Measurements from ENCODE around the gene HM13.

The HM13 gene

GRCh38 chr20:31484001-31484400, 30.2 kb upstream of the HM13 start:
- TF ChIP-seq EZH2phosphoT487 (IDR thresholded peaks at IDR 0.05; ENCODE audit: borderline replicate concordance) (no peak), CTCF (conservative IDR thresholded peaks at IDR 0.05; ENCODE audit: low read length) (no peak)
- Histone ChIP-seq H3K9me2 (replicated peaks; ENCODE audit: low read depth, low read length) (no peaks in the 10 kb centered on the region), H3K4me3 (ENCODE audit: low read length, poor library complexity, severe bottlenecking) (no peak overlapping the region), H3F3A (ENCODE audit: low read depth) (no peaks in the 10 kb centered on the region), H4K20me1 (ENCODE audit: insufficient read depth, low read length, poor library complexity, severe bottlenecking) (no peaks in the 10 kb centered on the region), H3K9me3 (ENCODE audit: insufficient read depth, low read depth, low read length) (no peaks in the 10 kb centered on the region), H3K9ac (ENCODE audit: low read depth, low read length, poor library complexity, severe bottlenecking) (no peak overlapping the region), H3K4me2 (ENCODE audit: low read depth, low read length, poor library complexity, severe bottlenecking) (no peak overlapping the region), H2AFZ (ENCODE audit: low read length) (no peak overlapping the region), H3K79me2 (ENCODE audit: insufficient read depth, low read length) (no peaks in the 10 kb centered on the region), H3K27me3 (ENCODE audit: insufficient read depth, low read length, poor library complexity, severe bottlenecking) (no peaks in the 10 kb centered on the region), H3K36me3 (ENCODE audit: insufficient read depth, low read length) (no peaks in the 10 kb centered on the region), H3K4me1 (ENCODE audit: insufficient read depth, low read length, poor library complexity, severe bottlenecking) (no peaks in the 10 kb centered on the region)

GRCh38 chr20:31485450-31486339, 28.5 kb upstream of the HM13 start:
- H3K9ac ChIP-seq (ENCODE audit: low read depth, low read length, poor library complexity, severe bottlenecking): no peak overlapping the region
- H3K36me3 ChIP-seq (ENCODE audit: insufficient read depth, low read length): no peaks in the 10 kb centered on the region
- no peak overlapping the region for H2AFZ ChIP-seq (ENCODE audit: low read length)
- H3K27me3 ChIP-seq (ENCODE audit: insufficient read depth, low read length, poor library complexity, severe bottlenecking): no peaks in the 10 kb centered on the region
- TF ChIP-seq EZH2phosphoT487 (IDR thresholded peaks at IDR 0.05; ENCODE audit: borderline replicate concordance): no peak
- no peak for TF ChIP-seq CTCF (conservative IDR thresholded peaks at IDR 0.05; ENCODE audit: low read length)
- H3K9me3 ChIP-seq (ENCODE audit: insufficient read depth, low read depth, low read length): no peaks in the 10 kb centered on the region
- no peaks in the 10 kb centered on the region for H3K79me2 ChIP-seq (ENCODE audit: insufficient read depth, low read length)
- H3K4me2 ChIP-seq (ENCODE audit: low read depth, low read length, poor library complexity, severe bottlenecking): no peak overlapping the region
- no peaks in the 10 kb centered on the region for H3K4me1 ChIP-seq (ENCODE audit: insufficient read depth, low read length, poor library complexity, severe bottlenecking)
- no peaks in the 10 kb centered on the region for H4K20me1 ChIP-seq (ENCODE audit: insufficient read depth, low read length, poor library complexity, severe bottlenecking)
- no peaks in the 10 kb centered on the region for H3K9me2 ChIP-seq (replicated peaks; ENCODE audit: low read depth, low read length)
- H3F3A ChIP-seq (ENCODE audit: low read depth): no peaks in the 10 kb centered on the region
- H3K4me3 ChIP-seq (ENCODE audit: low read length, poor library complexity, severe bottlenecking): no peak overlapping the region

GRCh38 chr20:31488115-31488514, 26.1 kb upstream of the HM13 start:
- Histone ChIP-seq H4K20me1 (ENCODE audit: insufficient read depth, low read length, poor library complexity, severe bottlenecking) (no peaks in the 10 kb centered on the region), H3K9me3 (ENCODE audit: insufficient read depth, low read depth, low read length) (no peaks in the 10 kb centered on the region), H2AFZ (ENCODE audit: low read length) (peak overlapping the region; percentile 19; the same call in 1 of the 2 replicates), H3K4me1 (ENCODE audit: insufficient read depth, low read length, poor library complexity, severe bottlenecking) (no peaks in the 10 kb centered on the region), H3K36me3 (ENCODE audit: insufficient read depth, low read length) (no peaks in the 10 kb centered on the region), H3K79me2 (ENCODE audit: insufficient read depth, low read length) (no peaks in the 10 kb centered on the region), H3K27me3 (ENCODE audit: insufficient read depth, low read length, poor library complexity, severe bottlenecking) (no peaks in the 10 kb centered on the region), H3K9ac (ENCODE audit: low read depth, low read length, poor library complexity, severe bottlenecking) (no peak overlapping the region), H3K4me3 (ENCODE audit: low read length, poor library complexity, severe bottlenecking) (no peak overlapping the region), H3F3A (ENCODE audit: low read depth) (no peaks in the 10 kb centered on the region), H3K9me2 (replicated peaks; ENCODE audit: low read depth, low read length) (no peaks in the 10 kb centered on the region), H3K4me2 (ENCODE audit: low read depth, low read length, poor library complexity, severe bottlenecking) (no peak overlapping the region)
- no peak for TF ChIP-seq EZH2phosphoT487 (IDR thresholded peaks at IDR 0.05; ENCODE audit: borderline replicate concordance)
- no peak for TF ChIP-seq CTCF (conservative IDR thresholded peaks at IDR 0.05; ENCODE audit: low read length)

Measured in Loucy (cell line).